Muscle of arm (tissue), 12 donors: ENCODE measurements around the gene CDH8. TPM values are rescaled to one million over a fixed set of nuclear protein-coding genes. Genes with fewer than 3 reads are reported as not detected.
"Not testable (repeated sequence)": the region's sequence is repeated elsewhere in the genome, so short reads cannot be mapped to it uniquely, and the experiment has no call there.

Source experiments
- DNase-seq: peaks from one replicate; pipeline ENCODE4 v3.0.0-alpha.2; 2013
- polyA plus RNA-seq, 12 donors: library from polyadenylated mRNA; unstranded; fragments of 120-200 nt; gene quantifications; one replicate each; pipeline ENCODE4 v1.2.1, GENCODE V29; 2013; ENCODE audit not compliant: insufficient read length in 12 of 12

The CDH8 gene
- polyA plus RNA-seq, 12 donors, result 1.0 to 3.3 (median 2.2) TPM; not detected in 2

DNA sequence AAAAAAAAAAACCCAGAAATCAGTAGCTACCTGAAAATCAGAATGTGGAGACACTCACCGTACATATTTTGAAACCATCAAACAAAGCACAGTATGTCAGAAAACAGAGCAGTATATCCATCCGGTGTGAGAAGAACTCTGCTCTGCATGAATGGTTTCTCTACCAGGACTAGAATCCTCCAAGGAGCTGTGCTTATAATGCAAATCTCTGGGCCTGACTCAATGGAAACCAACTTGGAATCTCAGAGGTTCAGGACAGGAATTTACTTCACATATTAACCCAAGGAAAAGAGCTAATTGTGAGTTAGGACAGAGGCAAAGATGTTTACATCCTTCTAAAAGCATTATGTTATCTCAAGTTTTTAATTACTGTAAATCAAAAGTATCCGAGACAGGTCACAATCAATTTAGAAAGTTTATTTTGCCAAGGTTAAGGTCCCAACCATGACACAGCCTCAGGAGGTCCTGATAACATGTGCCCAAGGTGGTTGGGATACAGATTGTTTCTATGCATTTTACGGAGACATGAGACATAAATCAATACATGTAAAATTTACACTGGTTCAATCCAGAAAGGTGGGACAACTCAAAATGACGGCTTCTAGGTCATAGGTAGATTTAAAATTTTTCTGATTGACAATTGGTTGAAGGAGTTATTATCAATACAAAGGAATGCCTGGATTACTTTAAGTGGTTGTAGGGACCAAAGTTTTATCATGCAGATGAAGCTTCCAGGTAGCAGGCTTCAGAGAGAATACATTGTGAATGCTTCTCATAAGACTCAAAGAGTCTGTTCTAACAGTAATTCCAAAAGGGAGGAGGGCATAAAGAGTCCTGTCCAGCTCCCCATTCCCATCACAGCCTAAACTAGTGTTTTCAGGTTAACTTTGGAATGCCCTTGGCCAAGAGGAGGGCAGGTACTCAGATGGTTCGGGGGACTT is 164.1 kb downstream of the CDH8 start:
- DNase-seq, result no peak

DNA sequence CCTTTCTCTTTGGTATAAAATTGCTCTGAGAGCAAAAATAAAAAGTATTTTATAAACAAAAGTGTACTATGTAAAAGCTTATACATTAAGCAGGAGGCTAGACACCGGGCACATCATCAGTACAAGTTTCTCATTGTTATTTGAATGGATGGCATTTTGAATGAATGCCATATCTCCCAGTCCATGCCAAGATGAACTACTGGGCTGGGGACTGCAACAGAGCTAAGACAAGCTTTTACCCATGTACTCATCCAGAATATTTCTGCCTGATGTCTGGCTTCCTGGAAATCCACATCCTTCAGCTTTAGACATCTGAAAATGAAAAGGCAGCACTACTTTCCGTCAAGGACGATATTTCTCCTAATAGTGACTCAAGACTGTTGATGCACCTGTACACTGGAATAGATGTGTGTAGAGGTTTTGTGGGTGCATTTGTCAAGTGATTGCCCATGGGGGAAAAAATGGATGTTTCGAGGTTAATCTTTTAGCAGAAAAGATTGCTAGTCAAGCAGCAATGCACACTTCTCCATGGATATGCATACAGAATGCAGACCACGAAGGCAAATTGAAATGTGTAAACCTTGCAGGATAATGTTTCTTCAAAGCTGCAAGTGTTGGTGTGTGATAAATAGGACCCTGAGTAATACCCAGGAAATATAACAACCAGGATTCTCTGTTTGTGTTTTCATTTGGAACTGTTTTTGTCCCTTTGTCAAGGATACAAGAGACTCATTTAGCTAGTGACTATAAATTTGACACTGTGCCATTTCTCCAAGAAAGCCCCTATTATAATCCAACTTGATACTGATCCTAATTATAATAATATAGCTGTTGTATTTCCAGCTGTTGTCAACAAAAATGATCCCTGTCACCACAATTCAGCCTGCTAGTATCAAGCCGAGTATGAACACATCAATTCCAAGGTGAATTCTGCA is 173.8 kb downstream of the CDH8 start:
- no peak for DNase-seq

DNA sequence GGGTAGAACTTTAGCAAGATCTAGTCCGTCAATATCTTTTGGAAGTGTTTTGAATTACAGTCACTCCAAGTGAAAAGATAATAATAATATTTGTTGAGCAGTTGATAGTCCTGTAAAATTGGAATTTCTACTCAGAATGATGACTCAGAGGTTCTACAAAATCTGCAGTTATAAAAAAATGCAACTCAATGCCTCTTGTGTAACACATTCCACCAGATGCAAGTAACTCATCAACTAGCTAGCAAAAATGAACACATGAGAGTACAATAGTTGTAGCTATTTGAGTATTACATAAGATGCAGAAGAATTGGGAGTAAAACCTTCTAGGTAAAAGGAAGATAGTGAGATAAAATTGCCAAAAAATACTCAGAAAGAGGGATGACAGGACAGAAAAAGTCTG is 177.2 kb downstream of the CDH8 start:
- no peak for DNase-seq

DNA sequence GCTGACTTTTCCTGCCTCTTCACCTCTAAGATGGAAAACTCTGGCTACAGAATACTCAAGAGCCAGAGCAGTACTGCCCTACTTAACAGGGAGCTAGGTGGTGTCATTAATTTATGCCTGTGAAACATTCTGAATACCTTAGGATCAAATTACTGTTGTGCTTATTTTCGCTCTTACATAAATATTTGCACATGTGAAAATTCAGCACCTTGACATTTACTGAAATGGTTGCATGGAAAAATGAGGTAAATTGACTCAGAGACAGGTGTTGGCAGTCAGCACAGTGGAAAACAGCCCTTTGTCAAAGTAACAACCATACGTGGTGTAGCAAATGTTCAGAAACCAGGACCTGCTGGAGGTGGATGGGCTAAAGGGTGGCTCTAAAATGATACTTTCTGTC is 193.6 kb downstream of the CDH8 start:
- no peak for DNase-seq

DNA sequence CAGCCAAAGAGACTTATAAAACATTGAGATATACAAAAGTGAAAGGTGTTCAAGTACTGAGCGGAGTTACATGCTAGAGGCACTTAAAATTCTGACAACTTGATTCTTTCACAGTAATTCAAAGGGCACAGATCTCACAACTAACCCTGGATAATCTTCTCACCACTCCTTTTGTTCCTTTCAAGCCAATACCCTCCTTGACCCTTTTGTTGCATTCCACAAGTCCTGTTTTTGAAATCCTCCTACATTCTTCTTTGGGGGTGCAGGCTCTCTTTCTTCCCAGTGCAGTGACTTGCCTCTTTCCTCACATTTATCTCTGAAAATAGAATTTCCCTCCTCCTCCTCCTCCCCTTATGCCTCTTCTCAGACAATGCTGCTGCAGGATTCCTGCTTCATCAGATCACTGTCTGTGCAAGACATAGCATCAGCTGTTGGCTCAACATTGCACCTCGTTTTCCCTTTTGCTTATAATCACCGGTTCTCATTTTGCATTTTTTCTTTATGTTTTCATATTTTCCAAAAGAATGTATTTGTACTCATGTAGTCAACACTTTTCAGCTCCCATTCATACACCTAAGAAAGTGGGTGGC is 199.3 kb downstream of the CDH8 start:
- no peak for DNase-seq

DNA sequence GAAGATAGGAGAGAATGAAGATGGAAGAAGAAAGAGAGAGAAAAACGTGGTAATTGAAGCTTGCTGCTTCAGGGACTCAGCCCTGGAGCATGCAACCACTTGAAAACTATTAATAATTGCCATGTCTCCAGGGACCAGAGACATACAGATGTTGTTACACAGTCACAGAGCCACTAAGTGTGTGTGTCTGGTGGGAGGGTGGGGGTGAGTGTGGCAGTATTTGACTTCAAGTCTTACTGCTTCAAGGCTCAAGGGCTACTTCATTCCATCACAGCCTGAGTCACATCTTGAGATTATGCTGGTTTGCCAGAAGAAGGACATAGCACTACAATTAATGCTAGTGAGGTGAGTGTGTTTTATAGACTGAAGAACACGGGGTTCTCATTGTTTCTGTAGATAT is 202.2 kb downstream of the CDH8 start:
- no peak for DNase-seq

DNA sequence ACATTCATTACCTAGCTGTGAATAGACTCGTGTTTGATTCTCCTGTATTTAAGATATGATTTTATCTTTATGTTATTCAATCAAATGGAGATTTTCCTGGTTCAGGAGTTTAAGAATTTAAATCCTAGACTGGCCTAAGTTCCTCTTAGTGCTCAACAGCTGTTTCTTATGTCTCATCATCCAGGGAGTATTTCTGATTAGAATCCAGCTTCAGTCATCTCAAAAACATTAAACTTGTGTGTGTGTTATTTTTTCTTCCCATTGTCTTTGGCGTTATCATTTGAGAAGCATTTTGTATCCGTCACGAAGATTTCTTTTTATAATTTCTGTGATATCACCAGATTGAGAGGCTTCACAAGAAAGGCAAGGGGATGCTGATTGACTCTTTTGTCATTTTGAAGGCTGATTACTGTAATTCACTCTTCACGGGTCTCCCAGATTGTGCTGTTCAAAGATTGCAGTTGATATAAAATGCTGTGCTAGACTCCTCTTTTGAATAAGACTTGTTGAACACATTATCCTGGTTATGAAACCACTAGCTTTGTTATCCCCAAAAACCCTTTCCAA is 204.8 kb downstream of the CDH8 start:
- no peak for DNase-seq

DNA sequence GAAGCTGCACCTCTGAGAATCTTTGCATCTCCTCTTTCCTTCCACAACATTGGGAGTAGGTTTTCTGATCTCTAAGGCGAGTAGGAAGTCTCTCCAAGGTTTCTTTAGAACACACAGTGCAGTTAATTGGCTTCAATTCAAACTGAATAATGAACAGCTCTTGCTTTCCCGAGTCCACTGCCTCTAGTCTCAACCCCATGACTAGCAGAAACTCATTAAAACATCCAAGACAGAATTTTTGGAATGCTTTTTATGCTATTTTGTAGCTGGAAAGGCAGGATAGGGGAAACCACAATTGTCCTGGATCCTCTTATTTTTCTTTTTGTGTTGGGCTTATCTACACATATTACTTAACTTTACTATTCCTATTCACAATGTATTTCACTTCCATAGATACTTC is 206.6 kb downstream of the CDH8 start:
- DNase-seq, result no peak

DNA sequence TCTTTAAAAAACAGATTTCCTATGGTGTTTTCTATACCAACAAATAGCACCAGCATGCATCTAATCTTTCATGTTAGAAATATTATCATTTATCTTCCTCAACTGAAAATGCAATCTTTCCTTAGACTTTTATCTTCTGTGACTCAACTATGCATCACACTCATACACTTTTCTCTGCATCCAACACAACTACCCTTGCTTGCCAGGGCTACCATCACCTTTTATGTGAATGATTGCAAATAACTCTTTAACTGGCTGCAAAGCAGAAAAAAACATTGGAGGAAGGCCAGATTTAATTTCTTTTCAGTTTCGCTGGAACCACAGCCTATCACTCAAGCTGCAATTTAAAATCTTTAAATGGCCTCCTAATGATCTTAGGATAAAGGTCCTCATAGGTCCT is 212.9 kb downstream of the CDH8 start:
- no peak for DNase-seq

DNA sequence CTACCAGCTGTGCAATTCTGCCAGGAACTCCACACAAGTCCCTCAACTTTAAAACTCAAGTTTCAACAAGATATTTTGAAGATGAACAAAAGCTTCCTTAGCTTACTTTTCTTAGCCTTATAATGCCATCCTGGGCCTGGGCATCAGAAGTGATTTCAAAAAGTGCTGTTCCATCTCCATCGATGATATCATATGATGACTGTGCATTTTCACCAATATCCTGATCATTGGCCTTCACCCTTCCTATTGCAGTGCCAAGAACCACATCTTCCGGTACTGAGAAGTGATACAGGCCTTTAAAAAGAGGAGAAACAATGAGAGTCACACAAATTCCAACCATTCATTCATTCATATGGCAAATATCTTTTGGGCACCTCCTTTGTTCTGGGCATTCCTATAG is 215.4 kb downstream of the CDH8 start:
- DNase-seq, result no peak

DNA sequence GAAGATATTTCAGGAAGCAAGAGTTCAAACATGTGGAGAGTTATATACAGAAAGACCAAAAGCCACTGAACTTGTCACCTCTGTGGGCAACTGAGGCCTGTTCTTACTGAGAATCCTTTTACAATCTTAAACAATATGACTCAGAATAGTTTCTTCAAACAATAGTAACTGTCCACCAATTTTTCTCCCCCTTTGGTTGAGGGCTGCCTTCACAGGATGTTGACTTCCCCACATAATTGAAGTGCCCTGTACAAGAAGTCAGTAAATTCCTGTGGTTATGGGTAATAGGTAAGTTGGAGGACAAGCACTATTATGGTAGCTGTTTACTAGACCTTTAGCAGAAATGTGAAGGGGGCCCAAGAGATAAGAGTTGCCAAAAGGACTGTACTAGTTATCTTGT is 215.8 kb downstream of the CDH8 start:
- DNase-seq, result no peak

DNA sequence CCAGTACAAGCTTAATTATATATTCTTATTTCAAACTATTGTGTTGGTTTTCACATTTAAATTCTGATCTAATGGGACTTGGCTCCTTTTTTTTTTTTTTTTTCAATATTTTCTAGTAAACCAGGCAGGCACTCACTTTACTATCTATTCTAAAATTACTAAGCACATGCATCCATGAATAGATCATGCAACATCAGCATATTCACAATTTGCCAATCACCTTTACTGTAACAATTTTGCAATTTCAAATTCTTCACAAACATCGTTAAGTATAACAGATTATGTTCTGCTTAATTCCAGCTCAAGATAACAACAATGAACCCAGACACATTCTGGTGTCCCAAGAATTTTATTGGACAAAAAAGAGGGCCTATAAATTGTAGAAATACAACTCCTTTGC is 217.4 kb downstream of the CDH8 start:
- DNase-seq, result no peak

DNA sequence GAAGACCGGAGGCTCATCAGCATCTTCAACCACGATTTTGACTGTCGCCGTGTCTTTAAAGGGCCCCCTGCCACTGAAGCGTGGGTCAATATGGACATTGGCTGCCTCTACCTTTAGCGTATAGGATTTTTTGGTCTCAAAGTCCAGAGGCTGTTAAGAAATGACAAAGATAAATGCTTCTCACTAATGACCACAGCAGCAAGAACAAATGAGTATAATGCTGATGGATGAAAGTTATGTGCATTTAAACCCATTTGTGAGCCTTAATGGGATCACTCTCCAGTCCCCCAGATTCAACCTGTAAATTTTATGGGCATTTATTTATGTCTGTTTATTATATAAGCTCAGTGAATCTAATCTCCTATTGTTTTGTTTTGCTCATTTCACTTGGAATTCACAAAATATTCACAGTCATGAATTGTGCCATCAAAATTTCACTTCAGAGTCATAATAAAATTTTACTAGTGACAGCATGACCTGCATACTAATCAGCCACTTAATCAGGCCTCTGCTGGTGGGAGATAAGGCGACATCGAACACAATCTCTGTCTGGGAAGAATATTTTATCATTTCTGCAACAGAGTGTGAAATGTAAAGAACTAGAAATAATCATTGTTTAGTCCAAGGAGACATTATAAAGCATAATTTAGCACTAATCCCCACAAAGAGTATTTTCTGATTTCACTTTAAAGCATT is 218.5 kb downstream of the CDH8 start:
- no peak for DNase-seq

DNA sequence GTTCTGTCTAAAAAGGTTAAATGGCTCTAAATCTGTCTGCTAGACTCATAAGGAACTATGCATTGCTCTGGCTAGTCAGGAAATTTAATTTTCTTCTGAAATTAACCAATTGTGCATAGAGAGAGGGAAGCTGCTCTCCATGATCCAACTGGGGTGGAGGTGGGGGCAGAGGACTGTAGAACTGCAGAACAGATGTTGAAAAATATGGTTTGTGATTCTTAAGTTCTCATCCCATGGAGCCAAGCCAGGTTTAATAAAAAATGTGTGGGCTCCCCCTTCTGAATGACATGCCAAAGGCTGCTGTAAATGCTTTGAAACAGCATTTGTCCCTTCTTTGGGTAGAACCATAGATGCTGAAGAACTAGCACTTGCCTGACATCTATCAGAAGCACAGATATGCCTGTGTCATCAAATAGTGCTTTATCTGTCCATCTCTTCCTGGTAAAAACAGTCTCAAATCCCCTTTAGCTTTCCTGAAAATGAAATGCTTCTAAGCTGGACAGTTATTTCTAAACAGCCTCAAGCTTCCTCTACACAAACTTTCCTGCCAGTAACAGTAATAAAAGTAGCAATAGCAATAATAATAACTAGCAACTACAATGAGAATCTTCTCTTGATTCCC is 221.4 kb downstream of the CDH8 start:
- no peak for DNase-seq

DNA sequence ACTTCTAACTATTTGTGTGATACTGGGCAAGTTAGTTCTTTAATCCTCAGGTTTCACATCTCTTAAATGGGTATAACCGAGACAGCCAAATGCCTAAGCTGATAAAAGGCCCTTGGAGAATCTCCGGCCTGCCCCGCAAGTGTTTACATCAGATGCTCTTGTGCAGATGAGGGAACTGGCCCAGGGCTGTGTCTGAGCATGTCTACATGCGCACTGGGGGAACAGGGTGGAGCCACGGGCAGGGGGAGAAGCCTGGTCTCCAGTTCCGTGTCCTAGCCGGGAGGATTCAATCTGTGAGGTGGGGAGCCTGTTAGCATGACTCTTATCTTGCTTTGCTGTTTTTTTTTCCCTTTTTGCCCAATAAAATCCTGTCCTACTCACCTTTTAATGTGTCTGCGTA is 222.9 kb downstream of the CDH8 start:
- DNase-seq, result no peak

DNA sequence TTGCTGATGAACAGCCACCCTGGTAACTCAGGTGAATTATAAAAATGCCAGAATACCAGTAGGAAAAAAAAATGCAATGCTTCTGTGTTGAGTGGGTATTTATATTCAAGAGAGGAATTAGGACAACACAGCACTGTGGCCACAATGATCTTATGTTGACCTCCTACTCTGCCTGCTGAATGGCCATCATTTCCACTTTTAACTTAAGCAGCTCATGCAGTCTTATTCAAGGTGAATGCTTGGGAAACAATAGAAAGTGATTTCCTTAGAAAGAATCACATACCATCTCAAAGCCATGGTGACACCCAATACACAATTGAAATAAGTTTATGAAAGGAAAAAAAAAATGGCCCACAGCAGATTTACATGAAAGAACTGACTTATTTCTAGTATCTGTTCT is 224.0 kb downstream of the CDH8 start:
- DNase-seq, result no peak

DNA sequence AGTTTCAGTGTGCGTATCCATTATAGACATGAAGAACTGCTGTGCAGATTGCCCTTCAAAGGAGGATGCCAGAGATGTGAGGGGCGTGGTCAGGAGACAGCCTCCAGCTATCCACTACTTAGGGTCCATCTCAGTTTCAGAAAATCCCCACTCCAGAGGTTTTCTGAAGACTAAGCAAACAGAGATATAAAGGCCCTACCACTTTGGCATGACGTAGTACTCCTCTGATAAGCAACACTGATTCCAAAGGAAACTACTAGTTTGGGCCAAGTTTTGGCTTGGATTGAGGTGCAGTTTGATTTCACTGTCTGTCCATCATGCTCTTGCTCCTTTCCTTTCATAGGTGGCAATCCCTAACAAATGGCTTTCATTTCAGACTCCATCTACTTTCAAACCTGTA is 228.7 kb downstream of the CDH8 start:
- no peak for DNase-seq

DNA sequence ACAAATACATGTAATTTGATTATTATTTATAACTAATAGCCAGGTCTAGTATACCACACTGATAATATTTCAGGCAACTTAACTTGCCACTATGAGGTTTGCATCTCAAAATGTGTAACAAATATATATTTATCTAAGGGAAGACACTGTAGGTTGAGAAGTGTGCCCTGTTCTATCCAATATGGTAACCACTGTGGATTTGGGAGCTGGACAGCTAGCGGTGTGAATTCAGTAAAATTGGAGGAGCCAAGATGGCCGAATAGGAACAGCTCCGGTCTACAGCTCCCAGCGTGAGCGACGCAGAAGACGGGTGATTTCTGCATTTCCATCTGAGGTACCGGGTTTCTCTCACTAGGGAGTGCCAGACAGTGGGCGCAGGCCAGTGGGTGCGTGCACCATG is 235.0 kb downstream of the CDH8 start:
- not testable (repeated sequence) for DNase-seq

DNA sequence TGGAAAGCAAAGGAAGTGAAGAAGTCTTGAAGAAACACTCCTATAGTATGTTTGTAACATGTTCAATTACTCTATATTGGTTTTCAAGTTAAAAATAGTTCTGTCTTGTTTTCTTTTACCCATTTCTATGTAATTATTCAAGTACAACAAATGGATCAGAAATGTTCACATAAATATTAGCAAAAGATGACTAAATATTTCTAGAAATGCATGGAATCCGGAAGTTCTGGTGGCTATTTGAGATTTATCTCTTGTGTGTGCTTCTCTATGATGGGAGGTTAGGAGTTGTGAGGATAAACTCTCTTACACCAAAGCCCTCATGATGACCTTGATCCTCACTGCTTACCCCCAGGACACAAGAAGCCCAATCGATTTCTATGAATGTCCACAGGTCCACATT is 237.5 kb downstream of the CDH8 start:
- no peak for DNase-seq

DNA sequence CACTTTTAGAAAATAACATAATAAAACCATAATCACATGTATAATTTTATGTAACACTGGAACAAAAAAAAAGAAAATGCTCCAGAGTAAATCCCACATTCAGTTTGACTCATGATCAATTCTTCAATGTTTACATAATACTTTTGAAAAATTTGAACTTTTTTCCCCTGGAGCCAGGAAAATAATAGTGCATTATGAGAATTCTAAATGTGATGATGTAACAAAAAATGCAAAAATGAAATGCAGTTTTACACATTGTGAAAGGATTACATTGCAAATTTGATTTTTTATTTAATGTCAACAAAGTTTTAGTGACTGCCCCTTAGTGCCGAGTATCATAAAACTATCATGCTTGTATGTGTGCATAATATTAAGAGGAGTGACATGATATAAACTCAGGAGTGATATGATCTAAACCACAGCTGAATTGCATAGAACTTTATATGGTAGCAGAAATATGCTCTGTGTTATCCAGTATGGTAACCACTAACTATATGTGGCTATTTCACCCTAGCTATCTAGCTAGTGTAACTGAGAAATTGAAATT is 238.2 kb downstream of the CDH8 start:
- no peak for DNase-seq
